GM20000 (cell line): ENCODE data around the gene STX2.
"Not testable (repeated sequence)": the region's sequence is repeated elsewhere in the genome, so short reads cannot be mapped to it uniquely, and the experiment has no call there.

Source experiments
- DNase-seq: peaks from one replicate; pipeline ENCODE4 v3.0.0; 2012; ENCODE audit warnings: low spot score
- TF ChIP-seq, protein P1 (sequence below): IDR thresholded peaks from 2 replicates; pipeline ENCODE4 v1.5.1; 2012; ENCODE audit warnings: mild to moderate bottlenecking, control low read depth; ENCODE audit errors: extremely low read depth, missing control alignments

STX2 gene

DNA sequence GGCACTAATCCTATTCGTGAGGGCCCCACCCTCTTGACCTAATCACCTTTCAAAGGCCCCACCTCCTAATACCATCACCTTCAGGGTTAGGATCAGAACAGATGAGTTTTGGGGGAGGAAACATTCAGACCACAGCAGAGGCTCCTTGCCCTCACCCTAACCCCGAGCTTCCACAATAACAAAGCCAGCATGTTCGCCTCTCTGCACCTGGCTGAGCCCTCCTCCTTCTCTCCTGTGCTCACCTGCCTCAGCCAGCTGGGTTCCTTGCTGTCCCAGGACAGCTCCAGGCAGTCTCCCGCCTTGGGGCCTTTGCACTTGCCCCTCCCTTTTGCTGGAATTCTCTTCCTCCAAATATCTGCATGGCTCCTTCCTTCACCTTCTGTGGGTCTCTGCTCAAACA lies 23.1 kb upstream of the STX2 start:
- TF ChIP-seq, protein P1, sequence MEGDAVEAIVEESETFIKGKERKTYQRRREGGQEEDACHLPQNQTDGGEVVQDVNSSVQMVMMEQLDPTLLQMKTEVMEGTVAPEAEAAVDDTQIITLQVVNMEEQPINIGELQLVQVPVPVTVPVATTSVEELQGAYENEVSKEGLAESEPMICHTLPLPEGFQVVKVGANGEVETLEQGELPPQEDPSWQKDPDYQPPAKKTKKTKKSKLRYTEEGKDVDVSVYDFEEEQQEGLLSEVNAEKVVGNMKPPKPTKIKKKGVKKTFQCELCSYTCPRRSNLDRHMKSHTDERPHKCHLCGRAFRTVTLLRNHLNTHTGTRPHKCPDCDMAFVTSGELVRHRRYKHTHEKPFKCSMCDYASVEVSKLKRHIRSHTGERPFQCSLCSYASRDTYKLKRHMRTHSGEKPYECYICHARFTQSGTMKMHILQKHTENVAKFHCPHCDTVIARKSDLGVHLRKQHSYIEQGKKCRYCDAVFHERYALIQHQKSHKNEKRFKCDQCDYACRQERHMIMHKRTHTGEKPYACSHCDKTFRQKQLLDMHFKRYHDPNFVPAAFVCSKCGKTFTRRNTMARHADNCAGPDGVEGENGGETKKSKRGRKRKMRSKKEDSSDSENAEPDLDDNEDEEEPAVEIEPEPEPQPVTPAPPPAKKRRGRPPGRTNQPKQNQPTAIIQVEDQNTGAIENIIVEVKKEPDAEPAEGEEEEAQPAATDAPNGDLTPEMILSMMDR = no peak
- DNase-seq = no peak

DNA sequence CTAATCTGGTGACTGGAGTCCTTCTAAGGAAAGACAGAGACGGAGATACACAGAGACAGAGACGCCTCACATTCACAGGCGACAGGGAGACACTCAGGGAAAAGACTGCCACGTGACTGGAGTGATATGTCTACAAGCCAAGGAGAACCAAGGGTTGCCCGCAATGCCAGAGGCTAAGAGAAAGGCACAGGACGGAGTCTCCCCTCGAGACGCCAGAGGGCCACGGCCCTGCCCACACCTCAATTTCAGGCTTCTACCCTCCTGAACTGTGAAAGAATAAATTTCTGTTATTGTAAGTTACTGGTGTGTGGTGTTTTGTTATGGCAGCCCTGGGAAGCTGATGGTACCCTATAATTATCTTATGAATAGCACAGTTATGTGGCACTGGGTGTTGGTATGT lies 21.3 kb upstream of the STX2 start:
- TF ChIP-seq, protein P1 = no peak
- no peak for DNase-seq

DNA sequence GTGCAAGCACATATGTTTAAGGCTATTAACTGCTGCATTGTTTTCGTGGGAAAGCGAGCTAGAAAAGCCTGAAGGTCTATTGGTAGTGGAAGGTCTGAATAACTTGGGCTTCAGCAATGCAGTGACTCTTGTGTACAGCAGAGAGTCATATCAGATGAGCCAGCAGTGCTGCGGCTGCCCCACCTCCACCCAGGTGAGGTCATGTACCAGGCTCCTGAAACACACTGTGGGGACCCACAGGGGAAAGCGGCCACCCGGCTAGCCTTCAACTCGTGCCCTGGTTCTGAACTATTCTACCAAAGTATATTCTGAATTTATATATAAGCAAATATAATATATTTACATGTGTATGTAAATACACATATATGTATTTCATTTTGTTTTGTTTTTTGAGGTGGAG lies 20.1 kb upstream of the STX2 start:
- no peak for DNase-seq
- TF ChIP-seq, protein P1 = no peak

DNA sequence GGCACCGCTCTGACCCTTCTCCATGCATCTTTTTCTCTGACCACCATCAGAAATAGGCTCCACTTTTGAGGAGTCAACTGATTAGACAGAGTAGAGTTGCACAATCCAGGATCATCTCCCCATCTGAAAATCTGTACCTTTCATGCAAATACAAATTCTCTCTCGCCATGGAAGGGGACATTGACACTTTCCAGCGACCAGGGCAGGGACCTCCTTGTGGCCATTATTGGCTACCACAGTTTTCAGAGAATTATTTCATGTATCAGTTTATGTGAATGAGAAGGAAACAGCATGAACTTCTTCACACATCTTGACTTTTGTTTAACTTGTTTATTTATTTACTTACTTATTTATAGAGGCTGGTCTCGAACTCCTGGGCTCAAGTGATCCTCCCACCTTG lies 19.0 kb upstream of the STX2 start:
- no peak for DNase-seq
- TF ChIP-seq, protein P1 = no peak

DNA sequence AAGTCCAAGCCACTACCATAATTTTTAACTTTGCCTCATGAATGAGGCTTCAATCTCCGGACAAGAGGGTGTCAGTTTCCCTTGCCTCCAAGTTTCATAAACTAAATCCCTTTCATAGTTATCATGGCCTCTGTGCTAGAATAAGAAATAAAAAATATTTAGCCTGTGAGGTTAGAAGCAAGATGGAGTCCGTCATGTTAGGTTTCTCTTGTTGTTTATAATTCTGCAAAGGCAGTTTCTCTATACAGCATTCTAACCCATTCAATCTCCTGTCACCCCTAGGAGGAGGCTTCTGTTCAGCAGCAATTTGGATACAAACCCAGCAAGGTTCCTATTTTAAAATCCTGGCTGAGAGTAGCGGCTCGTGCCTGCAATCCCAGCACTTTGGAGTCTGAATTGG lies 17.0 kb upstream of the STX2 start:
- TF ChIP-seq, protein P1 = no peak

DNA sequence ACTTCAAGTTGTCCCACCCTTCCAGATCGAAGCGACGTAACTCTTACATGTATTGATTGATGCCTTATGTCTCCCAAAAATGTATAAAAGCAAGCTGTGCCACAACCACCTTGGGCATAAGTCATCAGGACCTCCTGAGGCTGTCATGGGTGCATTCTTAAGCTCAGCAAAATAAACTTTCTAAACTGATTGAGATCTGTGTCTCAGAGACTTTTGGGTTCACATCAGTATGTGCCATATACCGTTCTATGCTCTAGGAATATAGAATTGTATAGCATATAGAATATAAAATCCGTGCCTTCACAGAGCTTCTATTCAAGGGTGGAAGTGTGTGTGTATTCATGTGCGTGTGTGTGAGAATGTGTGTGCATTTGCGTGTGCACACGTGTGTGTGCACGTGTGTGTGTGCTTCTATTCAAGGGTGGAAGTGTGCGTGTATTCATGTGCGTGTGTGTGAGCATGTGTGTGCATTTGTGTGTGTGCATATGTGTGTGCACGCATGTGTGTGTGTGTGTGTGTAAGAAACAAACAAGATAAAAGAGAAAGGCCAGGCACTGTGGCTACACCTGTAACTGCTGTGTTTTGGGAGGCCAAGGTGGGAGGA lies 11.5 kb upstream of the STX2 start:
- DNase-seq = no peak
- TF ChIP-seq, protein P1 = no peak

More for the DNA sequence above, 17.0 kb upstream of the STX2 start:
- DNase-seq = no peak

- DNase-seq = no peak
Measured at GRCh38 chr12:130849561-130850417, 10.7 kb upstream of the STX2 start.

GRCh38 chr12:130848785-130849305 lies 9.8 kb upstream of the STX2 start:
- not testable (repeated sequence) for DNase-seq

More at GRCh38 chr12:130849561-130850417, 10.7 kb upstream of the STX2 start:
- TF ChIP-seq, protein P1 = no peak

DNA sequence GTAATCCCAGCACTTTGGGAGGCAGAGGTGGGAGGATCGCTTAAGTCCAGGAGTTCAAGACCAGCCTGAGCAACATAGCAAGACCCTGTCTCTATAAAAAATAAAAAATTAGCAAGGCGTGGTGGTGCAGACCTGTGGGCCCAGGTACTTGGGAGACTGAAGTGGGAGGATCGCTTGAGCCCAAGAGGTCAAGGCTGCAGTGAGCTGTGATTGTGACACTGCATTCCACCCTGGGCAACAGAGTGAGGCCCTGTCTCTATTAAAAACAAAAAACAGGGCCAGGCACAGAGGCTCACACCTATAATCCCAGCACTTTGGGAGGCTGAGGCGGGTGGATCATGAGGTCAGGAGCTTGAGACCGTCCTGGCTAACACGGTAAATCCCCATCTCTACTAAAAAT lies 9.1 kb upstream of the STX2 start:
- DNase-seq = not testable (repeated sequence)
